OCI-LY1 (cell line): ENCODE measurements around the gene IMMP2L.
"Not testable (repeated sequence)": the region's sequence is repeated elsewhere in the genome, so short reads cannot be mapped to it uniquely, and the experiment has no call there.

ENCODE experiments used
- H2AFZ ChIP-seq: fragments of 200-600 bp; sonication (generic), shearing (Covaris generic); 2 replicates; pipeline ENCODE4 v1.6.0; 2014; ENCODE audit warnings: antibody characterized with exemption, mild to moderate bottlenecking, low read length
- H3F3A ChIP-seq: fragments of 200-600 bp; sonication (generic), shearing (Covaris generic); 2 replicates; pipeline ENCODE4 v1.6.0; 2014; ENCODE audit warnings: mild to moderate bottlenecking, antibody characterized with exemption, low read length, moderate library complexity; ENCODE audit not compliant: insufficient read depth
- H3K27ac ChIP-seq: fragments of 200-600 bp; sonication (generic); 2 replicates; pipeline ENCODE4 v1.5.1; 2014; ENCODE audit warnings: low read length, mixed run types, mild to moderate bottlenecking, low read depth; ENCODE audit not compliant: poor library complexity, severe bottlenecking
- H3K27me3 ChIP-seq: fragments of 200-600 bp; sonication (generic); 2 replicates; pipeline ENCODE4 v1.6.0; 2014; ENCODE audit warnings: antibody characterized with exemption, mild to moderate bottlenecking, low read length, moderate library complexity; ENCODE audit not compliant: insufficient read depth
- H3K36me3 ChIP-seq: fragments of 200-600 bp; sonication (generic); 2 replicates; pipeline ENCODE4 v1.6.1; 2014; ENCODE audit warnings: mild to moderate bottlenecking, antibody characterized with exemption, low read length, moderate library complexity, mixed read lengths; ENCODE audit not compliant: insufficient read depth
- H3K4me1 ChIP-seq: fragments of 200-600 bp; sonication (generic); 2 replicates; pipeline ENCODE4 v1.5.1; 2014; ENCODE audit warnings: mild to moderate bottlenecking, low read length, moderate library complexity; ENCODE audit not compliant: insufficient read depth, severe bottlenecking
- H3K4me2 ChIP-seq: fragments of 200-600 bp; sonication (generic), shearing (Covaris generic); 2 replicates; pipeline ENCODE4 v1.6.1; 2014; ENCODE audit warnings: low read length
- H3K4me3 ChIP-seq: fragments of 200-600 bp; sonication (generic); 2 replicates; pipeline ENCODE4 v1.5.1; 2014; ENCODE audit warnings: low read length, low read depth, mild to moderate bottlenecking, mixed read lengths; ENCODE audit not compliant: poor library complexity, severe bottlenecking
- H3K79me2 ChIP-seq: fragments of 200-600 bp; shearing (Covaris generic); 2 replicates; pipeline ENCODE4 v1.6.1; 2016; ENCODE audit warnings: mixed run types, low read length, mixed read lengths; ENCODE audit not compliant: insufficient read depth
- H3K9ac ChIP-seq: fragments of 200-600 bp; sonication (generic), shearing (Covaris generic); 2 replicates; pipeline ENCODE4 v1.6.1; 2014; ENCODE audit warnings: mild to moderate bottlenecking, low read length, mixed read lengths
- H3K9me2 ChIP-seq: fragments of 200-600 bp; sonication (generic), shearing (Covaris generic); 2 replicates; pipeline ENCODE4 v1.6.1; 2014; ENCODE audit warnings: low read depth, mild to moderate bottlenecking, low read length, mixed read lengths
- H3K9me3 ChIP-seq: fragments of 200-600 bp; shearing (Covaris generic); 2 replicates; pipeline ENCODE4 v1.6.1; 2014; ENCODE audit warnings: low read length, mixed read lengths
- H4K20me1 ChIP-seq: fragments of 200-600 bp; sonication (generic), shearing (Covaris generic); 2 replicates; pipeline ENCODE4 v1.6.0; 2016; ENCODE audit warnings: mild to moderate bottlenecking, low read length; ENCODE audit not compliant: insufficient read depth
- CTCF ChIP-seq: fragments of 200-600 bp; sonication (generic), shearing (Covaris generic); IDR thresholded peaks from 2 replicates; pipeline ENCODE4 v1.5.1; 2017; ENCODE audit warnings: mild to moderate bottlenecking, antibody characterized with exemption, low read length, moderate library complexity, mixed read lengths
- EZH2 ChIP-seq: fragments of 200-600 bp; sonication (generic), shearing (Covaris generic); IDR thresholded peaks from 2 replicates; pipeline ENCODE4 v1.8.0; 2017; ENCODE audit warnings: borderline replicate concordance, mixed run types, mild to moderate bottlenecking, antibody characterized with exemption, low read length, moderate library complexity, mixed read lengths

Gene IMMP2L

GRCh38 chr7:111256391-111256790, 305.9 kb downstream of the IMMP2L start:
- Histone ChIP-seq H3K4me3 (no peak overlapping the region), H3F3A (no peaks in the 10 kb centered on the region), H4K20me1 (no peaks in the 10 kb centered on the region), H3K4me2 (no peak overlapping the region), H3K9ac (no peak overlapping the region), H2AFZ (no peak overlapping the region), H3K79me2 (no peaks in the 10 kb centered on the region), H3K9me3 (no peaks in the 10 kb centered on the region), H3K27me3 (no peaks in the 10 kb centered on the region), H3K27ac (no peak overlapping the region), H3K9me2 (no peaks in the 10 kb centered on the region), H3K36me3 (no peaks in the 10 kb centered on the region), H3K4me1 (no peaks in the 10 kb centered on the region)
- TF ChIP-seq CTCF (no peak), EZH2 (no peak)

GRCh38 chr7:111255576-111255975, 306.7 kb downstream of the IMMP2L start:
- Histone ChIP-seq H3K9ac (no peak overlapping the region), H3K9me3 (no peaks in the 10 kb centered on the region; the same call in 1 of the 2 replicates)
- TF ChIP-seq EZH2: no peak
- no peak for TF ChIP-seq CTCF

GRCh38 chr7:111251365-111251764, 310.9 kb downstream of the IMMP2L start:
- H3K36me3 ChIP-seq, H3K27ac ChIP-seq, H3K9ac ChIP-seq, H3K4me3 ChIP-seq, H3K9me3 ChIP-seq, H3K4me2 ChIP-seq, H3K9me2 ChIP-seq, H3K79me2 ChIP-seq, H2AFZ ChIP-seq, H4K20me1 ChIP-seq, H3F3A ChIP-seq, H3K4me1 ChIP-seq, H3K27me3 ChIP-seq: not testable (repeated sequence)

More at GRCh38 chr7:111255576-111255975, 306.7 kb downstream of the IMMP2L start:
- Histone ChIP-seq H3F3A (no peaks in the 10 kb centered on the region), H3K4me2 (no peak overlapping the region), H3K4me1 (no peaks in the 10 kb centered on the region), H4K20me1 (no peaks in the 10 kb centered on the region), H3K36me3 (no peaks in the 10 kb centered on the region), H2AFZ (no peak overlapping the region), H3K79me2 (no peaks in the 10 kb centered on the region), H3K27me3 (no peaks in the 10 kb centered on the region), H3K4me3 (no peak overlapping the region), H3K9me2 (no peaks in the 10 kb centered on the region), H3K27ac (no peak overlapping the region)

GRCh38 chr7:111249807-111250206, 312.5 kb downstream of the IMMP2L start:
- not testable (repeated sequence) for H3K27me3 ChIP-seq, H3K4me2 ChIP-seq, H2AFZ ChIP-seq, H3K9ac ChIP-seq, H3F3A ChIP-seq, H3K4me3 ChIP-seq, H3K9me2 ChIP-seq, H4K20me1 ChIP-seq, H3K36me3 ChIP-seq, H3K9me3 ChIP-seq, H3K79me2 ChIP-seq, H3K27ac ChIP-seq, H3K4me1 ChIP-seq
